NCI-H187 treated with DMSO at 0.1 percent for 48 hours (cell line): ENCODE data around the gene FGGY.

Experiments
- DNase-seq: peaks from one replicate; lab custom pipeline; 2025; lab: John Stamatoyannopoulos, UW

Gene FGGY

GRCh38 chr1:59738591-59739015 is 441.7 kb downstream of the FGGY start:
- DNase-seq: no peak

- DNase-seq: no peak
Observed at GRCh38 chr1:59739111-59739510, 442.2 kb downstream of the FGGY start.

GRCh38 chr1:59742526-59742925 is 445.6 kb downstream of the FGGY start:
- DNase-seq: no peak

GRCh38 chr1:59743324-59744091 is 446.6 kb downstream of the FGGY start:
- no peak for DNase-seq

GRCh38 chr1:59747420-59748024 is 450.6 kb downstream of the FGGY start:
- no peak for DNase-seq

GRCh38 chr1:59748123-59748522 is 451.2 kb downstream of the FGGY start:
- no peak for DNase-seq

GRCh38 chr1:59750328-59751003 is 453.6 kb downstream of the FGGY start:
- DNase-seq: no peak

- no peak for DNase-seq
Observed at GRCh38 chr1:59751004-59751395, 454.1 kb downstream of the FGGY start.

- DNase-seq: no peak
Observed at GRCh38 chr1:59751801-59752200, 454.9 kb downstream of the FGGY start.

- no peak for DNase-seq
Observed at GRCh38 chr1:59752556-59753414, 455.9 kb downstream of the FGGY start.

GRCh38 chr1:59755069-59755685 is 458.3 kb downstream of the FGGY start:
- no peak for DNase-seq

- DNase-seq: no peak
Observed at GRCh38 chr1:59757197-59757747, 460.4 kb downstream of the FGGY start.

- DNase-seq: peak; percentile 12
Observed at GRCh38 chr1:59759156-59759925, 462.4 kb downstream of the FGGY start.

GRCh38 chr1:59761443-59761842 is 464.5 kb downstream of the FGGY start:
- no peak for DNase-seq

GRCh38 chr1:59763418-59763817 is 466.5 kb downstream of the FGGY start:
- DNase-seq: no peak

GRCh38 chr1:59765011-59765730 is 468.3 kb downstream of the FGGY start:
- no peak for DNase-seq

GRCh38 chr1:59766227-59766855 is 469.4 kb downstream of the FGGY start:
- DNase-seq: no peak

GRCh38 chr1:59767119-59767518 is 470.2 kb downstream of the FGGY start:
- no peak for DNase-seq
